HL-60/S4 treated with retinoic acid at 250 ng/mL for 4 days and 3 days (cell line): ENCODE measurements around the gene TMEM163.
"Not testable (repeated sequence)": the region's sequence is repeated elsewhere in the genome, so short reads cannot be mapped to it uniquely, and the experiment has no call there.

Source experiments
- in situ Hi-C: fragments of 300-500 bp; cut with MboI; formaldehyde crosslinking; loops from 2 replicates; pipeline ENCODE4 v1.7.0; 2022; ENCODE audit warnings: low sequenced_read_pairs

Gene TMEM163

GRCh38 chr2:134623046-134623445 is 95.8 kb downstream of the TMEM163 start:
- in situ Hi-C loops: no loop called here

GRCh38 chr2:134621939-134622705 is 96.7 kb downstream of the TMEM163 start:
- in situ Hi-C loops: no loop called here

DNA sequence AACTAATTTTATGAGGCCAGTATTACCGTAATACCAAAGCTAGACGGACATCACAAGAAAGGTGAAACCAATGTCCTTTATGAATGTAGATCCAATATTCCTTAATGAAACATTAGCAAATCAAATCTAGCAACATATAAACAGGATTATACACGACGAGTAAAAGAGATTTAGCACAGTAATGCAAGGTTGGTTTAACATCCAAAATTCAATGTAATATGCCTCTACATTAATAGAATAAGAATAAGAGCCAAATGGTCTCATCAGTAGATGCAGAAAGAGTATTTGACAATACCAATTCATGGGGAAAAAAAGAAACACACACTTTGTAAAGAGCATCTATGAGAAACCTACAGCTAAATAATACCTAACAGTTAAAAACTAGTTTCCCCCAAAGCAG is 99.5 kb downstream of the TMEM163 start:
- in situ Hi-C loops: no loop called here

DNA sequence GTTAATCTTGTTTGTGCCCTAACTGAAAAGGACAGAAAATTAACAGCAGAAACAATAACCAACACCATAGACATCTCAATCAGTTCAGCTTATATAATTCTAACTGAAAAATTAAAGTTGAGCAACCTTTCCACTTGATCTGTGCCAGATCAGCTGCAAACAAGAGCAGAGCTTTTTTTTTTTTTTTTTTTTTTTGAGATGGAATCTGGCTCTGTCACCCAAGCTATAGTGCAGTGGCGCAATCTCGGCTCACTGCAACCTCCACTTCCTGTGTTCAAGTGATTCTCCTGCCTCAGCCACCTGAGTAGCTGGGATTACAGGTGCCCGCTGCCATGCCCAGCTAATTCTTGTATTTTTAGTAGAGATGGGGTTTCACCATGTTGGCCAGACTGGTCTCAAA is 103.3 kb downstream of the TMEM163 start:
- in situ Hi-C loops: not testable (repeated sequence)

DNA sequence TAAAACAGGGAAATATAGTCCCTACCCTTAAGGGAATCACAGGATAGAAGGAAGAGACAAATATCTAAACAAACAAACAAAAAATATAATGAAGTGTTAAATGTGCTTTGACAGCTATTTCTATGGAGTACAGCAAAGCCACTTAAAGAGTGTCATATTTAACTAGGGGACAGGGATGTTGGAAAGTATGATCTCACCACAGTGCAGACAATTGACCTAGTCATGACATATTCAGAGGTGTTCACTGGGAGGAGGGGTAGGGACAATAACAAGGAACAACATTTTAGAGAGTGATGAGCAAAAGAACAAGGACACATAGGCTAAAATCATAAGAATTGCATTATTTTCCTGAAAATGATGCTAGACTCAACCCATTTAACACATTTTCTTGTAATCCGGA is 107.5 kb downstream of the TMEM163 start:
- in situ Hi-C loops: no loop called here

- in situ Hi-C loops: no loop called here
Measured at GRCh38 chr2:134610871-134611270, 107.9 kb downstream of the TMEM163 start.

- in situ Hi-C loops: no loop called here
Measured at GRCh38 chr2:134609924-134610513, 108.8 kb downstream of the TMEM163 start.

- in situ Hi-C loops: no loop called here
Measured at GRCh38 chr2:134603966-134604365, 114.8 kb downstream of the TMEM163 start.

GRCh38 chr2:134602666-134603065 is 116.1 kb downstream of the TMEM163 start:
- in situ Hi-C loops: no loop called here

DNA sequence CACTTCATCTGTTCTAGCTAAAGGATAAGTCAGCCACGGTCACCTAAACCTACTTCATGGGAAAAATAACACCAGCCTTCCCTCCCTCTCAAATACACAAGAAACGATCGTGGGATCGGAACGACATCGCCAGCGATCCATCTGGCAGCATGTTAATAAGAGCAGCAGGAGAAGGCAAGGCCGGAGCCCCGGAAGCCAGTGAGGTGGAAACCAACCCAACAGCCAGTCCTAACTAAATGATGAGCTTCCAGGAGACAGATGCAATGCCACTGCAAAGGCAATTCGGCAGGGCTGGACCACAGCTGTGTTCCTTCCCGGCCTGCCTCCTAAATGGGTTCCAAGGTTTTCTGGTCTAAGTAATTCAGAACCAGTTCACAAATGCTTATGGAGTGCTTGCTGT is 117.5 kb downstream of the TMEM163 start:
- in situ Hi-C loops: no loop called here

DNA sequence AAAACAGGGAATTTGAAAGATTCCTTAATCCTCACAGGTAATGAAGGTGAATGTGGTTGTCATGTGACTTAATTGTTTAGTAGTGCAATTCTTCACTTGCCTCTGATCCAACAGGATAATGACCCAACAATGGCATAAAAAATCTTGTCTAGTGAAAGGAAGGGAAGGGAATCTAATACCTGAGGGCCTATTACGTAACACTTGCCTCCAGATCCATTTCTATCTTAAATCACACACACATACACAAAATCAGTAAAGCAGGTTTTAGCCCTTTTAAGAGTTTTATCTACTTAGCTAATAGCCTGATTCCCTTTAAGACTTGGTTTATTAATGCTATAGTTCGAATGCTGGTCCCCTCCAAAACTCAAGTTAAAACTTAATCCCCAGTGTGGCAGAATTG is 118.6 kb downstream of the TMEM163 start:
- in situ Hi-C loops: no loop called here

DNA sequence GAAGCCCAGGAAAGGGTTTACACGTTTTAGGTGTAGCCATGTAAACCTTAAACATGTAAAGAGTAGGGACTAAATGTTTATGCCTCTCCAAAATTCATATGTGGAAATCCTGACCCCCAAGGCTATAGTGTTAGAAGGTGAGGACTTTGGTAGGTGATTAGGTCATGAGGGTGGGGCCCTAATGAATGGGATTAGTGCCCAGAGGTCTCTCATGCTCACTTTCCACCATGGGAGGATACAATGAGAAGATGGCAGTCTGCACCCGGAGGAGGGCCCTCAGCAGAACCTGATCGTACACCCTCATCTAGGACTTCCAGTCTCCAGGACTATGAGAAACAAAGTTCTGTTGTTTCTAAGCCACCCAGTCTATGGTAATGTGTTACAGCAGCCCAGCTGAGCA is 119.6 kb downstream of the TMEM163 start:
- in situ Hi-C loops: no loop called here

GRCh38 chr2:134594399-134594798 is 124.4 kb downstream of the TMEM163 start:
- in situ Hi-C loops: no loop called here

DNA sequence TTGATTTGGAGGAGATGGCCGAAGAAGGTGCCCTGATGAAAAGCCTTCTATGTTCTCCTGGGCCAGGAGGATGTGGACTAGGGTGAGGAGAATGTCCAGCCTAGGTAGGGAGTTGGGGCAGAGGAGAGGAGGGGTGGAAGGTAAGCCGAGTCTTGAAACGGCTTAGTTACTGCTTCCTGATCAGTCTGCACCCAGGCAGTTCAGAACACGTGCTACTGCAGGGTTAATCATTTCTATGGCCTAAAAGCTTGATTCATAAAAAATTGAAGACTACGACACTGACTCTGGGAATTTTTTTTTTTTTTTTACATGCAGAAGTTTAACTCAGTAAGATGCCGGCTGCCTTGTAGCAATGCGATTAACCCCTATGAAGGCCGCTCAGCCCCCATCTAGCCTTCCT is 125.3 kb downstream of the TMEM163 start:
- in situ Hi-C loops: no loop called here

DNA sequence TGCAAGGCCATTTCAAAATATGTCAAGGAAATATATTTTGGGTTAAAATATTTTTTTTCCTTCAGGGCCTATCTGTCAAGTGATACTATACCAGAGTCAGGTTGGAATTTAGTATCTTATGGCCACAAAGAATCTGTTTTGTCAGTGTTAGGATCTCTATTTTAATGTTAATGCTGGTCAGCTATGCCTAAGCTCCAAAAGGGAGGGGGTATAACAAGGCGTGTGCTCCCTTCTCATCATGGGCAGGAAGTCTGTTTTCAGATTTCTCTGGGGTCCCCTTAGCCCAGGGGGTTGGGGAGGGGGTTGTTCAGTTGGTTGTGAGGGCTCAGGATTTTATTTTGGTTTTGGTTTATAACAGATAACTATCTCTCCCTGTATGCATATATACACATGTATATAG is 126.4 kb downstream of the TMEM163 start:
- in situ Hi-C loops: no loop called here

DNA sequence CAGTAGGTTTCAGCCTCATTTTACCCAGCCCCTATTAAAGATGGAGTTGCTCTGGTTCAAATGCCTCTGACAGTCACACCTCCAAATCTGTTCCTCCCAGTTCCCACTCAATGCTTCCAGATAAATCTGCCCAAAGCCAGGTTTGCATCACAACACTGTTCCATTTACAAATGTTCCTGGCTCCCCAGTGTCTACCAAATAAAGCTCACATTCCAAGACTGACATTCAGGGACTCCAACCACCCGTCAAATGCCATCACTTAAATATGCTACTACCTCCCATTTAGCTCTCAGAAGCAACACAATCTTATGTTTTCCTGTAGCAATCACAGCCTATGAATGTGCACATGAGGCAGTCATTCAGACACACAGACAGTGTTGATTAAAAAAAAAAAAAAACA is 127.3 kb downstream of the TMEM163 start:
- in situ Hi-C loops: no loop called here

- in situ Hi-C loops: no loop called here
Measured at GRCh38 chr2:134590679-134591078, 128.1 kb downstream of the TMEM163 start.

DNA sequence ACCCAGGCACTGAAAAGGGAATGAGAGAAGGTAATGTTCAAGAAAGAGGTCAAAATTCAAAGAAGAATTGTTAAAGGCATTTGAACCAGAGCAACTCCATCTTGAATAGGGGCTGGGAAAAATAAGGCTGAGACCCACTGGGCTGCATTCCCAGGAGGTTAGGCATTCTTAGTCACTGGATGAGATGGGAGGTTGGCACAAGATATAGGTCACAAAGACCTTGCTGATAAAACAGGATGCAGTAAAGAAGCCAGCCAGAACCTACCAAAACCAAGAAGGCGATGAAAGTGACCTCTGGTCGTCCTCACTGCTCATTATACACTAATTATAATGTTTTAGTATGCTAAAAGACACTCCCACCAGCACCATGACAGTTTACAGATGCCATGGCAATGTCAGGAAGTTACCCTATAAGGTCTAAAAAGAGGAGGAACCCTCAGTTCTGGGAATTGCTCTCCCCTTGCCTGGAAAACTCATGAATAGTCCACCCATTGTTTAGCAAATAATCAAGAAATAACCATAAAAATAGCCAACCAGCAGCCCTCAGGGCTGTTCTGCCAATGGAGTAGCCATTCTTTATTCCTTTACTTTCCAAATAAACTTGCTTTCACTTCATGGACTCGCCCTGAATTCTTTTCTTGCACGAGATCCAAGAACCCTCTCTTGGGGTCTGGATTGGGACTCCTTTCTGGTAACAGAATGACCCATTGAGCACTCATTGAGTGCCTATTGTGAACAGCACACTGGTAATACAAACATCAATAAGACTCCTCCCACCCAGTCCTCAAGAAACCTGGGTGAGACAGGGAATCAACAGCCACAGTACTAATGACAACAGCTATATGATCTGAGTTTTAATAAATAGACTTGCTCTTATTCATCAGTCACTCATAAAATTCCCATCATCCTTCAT is 129.4 kb downstream of the TMEM163 start:
- in situ Hi-C loops: not testable (repeated sequence)

DNA sequence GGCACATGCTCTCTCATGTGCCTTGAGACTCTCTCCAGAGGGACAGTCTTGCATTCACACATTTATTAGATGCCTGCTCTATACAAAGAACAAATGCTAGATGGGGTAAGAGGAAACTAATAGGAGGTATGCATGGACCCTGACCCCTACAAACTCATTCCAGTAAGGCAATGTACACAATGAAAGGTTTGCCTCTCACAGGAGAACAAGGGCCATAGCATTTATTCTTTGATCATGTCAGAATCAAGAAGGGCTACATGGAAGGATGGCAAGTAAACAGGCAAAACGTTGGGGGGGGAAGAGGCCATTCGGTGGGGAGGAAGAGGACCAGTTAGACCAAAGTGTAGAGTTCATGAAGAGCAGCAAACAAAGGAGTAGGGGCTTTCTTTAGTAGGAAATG is 130.2 kb downstream of the TMEM163 start:
- in situ Hi-C loops: no loop called here

- in situ Hi-C loops: no loop called here
Measured at GRCh38 chr2:134586326-134586965, 132.4 kb downstream of the TMEM163 start.

DNA sequence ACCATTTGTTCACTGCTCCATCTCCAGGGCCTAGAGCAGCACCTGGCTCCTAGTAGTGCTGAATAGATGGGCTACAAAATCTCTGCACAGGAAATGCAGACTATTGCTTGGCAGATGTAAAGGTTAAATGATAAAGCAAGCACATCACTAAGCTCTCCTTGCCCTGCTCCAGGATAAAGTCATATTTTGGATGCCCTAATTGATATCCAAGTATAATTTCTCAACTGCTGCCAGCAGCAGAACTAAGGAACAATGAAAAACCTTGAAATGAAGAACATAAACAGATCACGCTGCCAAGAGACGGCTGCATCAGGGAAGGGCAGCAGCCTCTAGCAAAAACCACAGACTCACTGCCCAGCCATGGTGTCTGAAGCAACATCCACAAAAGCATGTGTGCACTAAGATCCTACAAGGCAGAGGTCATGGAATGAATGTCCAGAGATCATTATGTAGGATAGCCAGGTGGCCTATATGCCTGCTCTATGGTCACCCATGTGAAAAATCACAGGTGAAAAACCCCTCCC is 134.7 kb downstream of the TMEM163 start:
- in situ Hi-C loops: no loop called here
